HG02970 (cell line): ENCODE measurements around the gene TYMP.

Experiments
- ATAC-seq: cut with Tn5 transposase; IDR thresholded peaks from one replicate; pipeline ENCODE4 v1.9.1; 2021; ENCODE audit warnings: mild to moderate bottlenecking, moderate library complexity, moderate number of reproducible peaks; ENCODE audit not compliant: unreplicated experiment, low FRiP score

TYMP gene

DNA sequence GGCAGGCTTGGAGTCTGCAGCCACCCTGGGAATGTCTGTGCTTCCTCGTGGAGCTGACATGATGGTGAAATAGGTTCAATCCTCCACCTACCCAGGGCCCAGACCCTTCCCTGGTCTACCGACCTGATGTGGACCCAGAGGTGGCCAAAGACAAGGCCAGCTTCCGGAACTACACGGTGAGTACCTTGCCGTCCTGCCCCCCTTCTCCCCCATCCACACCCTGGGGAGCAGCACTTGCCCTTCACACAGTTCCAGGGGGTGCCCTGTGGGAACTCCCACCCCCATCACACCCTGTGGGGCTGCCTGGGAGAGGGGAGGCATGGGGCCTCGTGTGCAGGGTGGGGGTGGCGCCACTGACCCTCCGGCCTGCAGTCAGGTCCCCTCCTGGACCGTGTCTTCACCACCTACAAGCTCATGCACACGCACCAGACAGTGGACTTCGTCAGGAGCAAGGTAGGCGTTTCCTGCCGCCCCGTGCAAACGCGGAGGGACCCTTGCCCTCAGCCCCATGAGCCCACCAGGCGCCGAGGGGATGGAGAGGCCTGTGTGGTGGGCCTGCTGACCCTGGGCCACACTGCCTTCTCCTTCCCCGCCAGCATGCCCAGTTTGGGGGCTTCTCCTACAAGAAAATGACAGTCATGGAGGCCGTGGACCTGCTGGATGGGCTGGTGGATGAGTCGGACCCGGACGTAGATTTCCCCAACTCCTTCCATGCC is 42.4 kb downstream of the TYMP start:
- no peak for ATAC-seq

- ATAC-seq, result no peak
These were observed 43.1 kb downstream of the TYMP start, which contains the start of gene MIOX for GRCh38 chr22:50486561-50487289. TSS of gene MIOX (plus strand) at chr22:50486859. CDS start at chr22:50486898, 39 bp downstream.

GRCh38 chr22:50485221-50486131 is 44.3 kb downstream of the TYMP start:
- ATAC-seq, result no peak

- no peak for ATAC-seq
These were observed 45.6 kb downstream of the TYMP start for GRCh38 chr22:50483977-50484853.

DNA sequence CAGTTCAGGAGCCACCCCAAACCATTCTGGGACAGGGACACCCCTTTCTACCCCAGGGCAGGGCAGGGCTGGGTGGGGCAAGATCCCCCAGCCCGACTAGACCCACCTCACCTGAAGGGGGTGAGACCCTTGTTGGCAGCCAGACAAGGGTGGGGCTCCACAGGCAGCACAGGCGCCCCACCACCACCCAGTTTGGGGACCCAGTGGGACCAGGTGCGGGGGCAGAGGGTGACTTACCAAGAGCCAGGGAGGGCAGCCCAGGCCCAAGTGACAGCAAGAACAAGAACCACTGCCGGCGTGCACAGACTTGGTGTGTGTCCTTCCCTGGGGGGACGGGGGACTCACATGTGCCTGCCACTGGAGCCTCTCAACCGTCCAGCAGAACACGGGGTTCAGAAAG is 46.3 kb downstream of the TYMP start:
- no peak for ATAC-seq

- ATAC-seq, result no peak
These were observed 46.7 kb downstream of the TYMP start for GRCh38 chr22:50483106-50483505.

GRCh38 chr22:50482107-50483074 is 47.4 kb downstream of the TYMP start:
- no peak for ATAC-seq

DNA sequence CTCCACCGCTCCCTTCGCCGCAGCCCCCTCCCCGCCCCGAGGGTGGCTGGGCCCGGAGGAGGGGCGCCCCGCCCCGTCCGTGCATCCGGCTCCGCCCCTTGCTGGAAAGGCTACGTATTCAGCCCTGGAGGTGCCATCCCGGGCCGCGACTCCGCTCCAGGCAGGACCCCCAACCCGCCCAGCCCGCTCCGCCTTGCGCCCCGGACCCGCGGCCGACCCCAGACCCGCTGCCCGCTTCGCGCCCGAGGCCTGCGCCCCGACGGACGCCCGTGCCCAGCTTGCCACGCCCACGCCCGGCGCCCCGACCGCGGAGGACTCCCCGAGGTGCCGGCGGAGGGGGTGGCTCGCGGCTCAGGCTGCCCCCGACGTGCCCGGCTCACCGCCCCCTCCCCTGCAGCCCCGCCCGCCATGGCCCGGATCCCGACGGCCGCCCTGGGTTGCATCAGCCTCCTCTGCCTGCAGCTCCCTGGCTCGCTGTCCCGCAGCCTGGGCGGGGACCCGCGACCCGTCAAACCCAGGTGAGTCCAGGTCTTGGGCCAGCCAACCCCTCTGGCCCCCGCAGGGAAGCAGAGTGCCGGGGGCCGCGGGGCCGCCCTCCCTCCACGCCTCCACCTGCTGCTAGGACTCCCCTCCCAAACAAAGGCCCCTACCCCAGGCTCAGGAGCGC is 48.2 kb downstream of the TYMP start, which contains the start of gene ADM2:
Gene ADM2 (plus strand): TSS at position 104 of the 667 bp plus-strand sequence. CDS start 305 bp downstream, at position 409.
- no peak for ATAC-seq

DNA sequence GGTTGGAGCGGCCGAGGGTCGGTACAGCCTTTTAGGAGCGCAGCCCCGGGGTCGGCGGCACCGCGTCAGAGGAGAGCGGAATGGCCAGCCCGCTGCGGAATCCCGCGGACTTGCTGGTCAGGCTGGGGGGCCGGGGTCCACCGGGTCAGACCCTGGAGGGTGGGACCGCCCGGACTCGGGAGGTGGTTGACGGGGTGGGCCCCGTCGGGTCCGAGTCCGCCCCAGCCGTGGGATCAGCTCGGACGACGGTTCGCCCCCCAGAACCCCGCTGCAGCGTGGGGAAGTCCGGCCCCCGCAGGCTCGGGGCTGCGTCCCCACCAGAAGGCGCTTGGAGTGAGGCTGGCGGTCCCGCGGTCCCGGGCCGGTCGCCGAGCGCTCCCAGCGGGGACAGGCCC is 48.8 kb downstream of the TYMP start:
- ATAC-seq, result no peak

- no peak for ATAC-seq
These were observed 50.1 kb downstream of the TYMP start for GRCh38 chr22:50479721-50480120.

GRCh38 chr22:50477923-50478322 is 51.9 kb downstream of the TYMP start:
- ATAC-seq, result no peak

DNA sequence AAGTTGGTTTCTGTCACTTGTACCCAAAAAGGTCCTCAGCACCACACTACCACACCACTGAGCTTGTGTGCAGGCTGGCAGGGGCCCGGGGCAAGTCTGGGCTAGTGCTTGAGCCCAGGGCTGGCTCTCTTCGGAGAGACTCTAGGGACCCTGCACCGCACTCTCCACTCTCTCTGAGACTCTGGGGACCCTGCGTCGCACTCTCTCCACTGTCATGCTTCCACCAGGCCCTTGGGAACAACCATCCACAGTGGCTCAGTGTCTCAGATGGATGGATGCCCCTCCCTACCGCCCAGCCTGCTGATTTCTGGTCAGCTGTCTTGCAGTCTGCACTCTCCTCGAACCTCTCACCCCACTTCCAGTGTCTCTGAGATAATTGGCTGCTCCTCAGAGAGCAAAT is 52.9 kb downstream of the TYMP start:
- no peak for ATAC-seq
